Endothelial cell of umbilical vein (primary cell): Measurements from ENCODE around the gene USPL1. TPM values are rescaled to one million over a fixed set of nuclear protein-coding genes. Genes with fewer than 3 reads are reported as not detected.
A peak's percentile ranks its signal among the peaks of the same experiment; 100 is the strongest.

ENCODE experiments used
- BruUV-seq: library from RNA; stranded (reverse); fragments of 400-500 nt; replicated peaks from 2 replicates; lab custom pipeline; 2021; lab: Mats Ljungman, UMichigan
- CTCF ChIA-PET: fragments of 300-600, 350-600 bp; sonication (Branson Sonifier 250); formaldehyde crosslinking; loops from one replicate; lab custom pipeline; 2021; ENCODE audit warnings: antibody characterized with exemption, inconsistent platforms; lab: Charles Lee
- POLR2A ChIA-PET: fragments of 300-600, 350-600 bp; sonication (Branson Sonifier 250); formaldehyde crosslinking; loops from one replicate; lab custom pipeline; 2021; ENCODE audit warnings: antibody characterized with exemption, inconsistent platforms; lab: Charles Lee
- DNase-seq: peaks from one replicate; pipeline ENCODE4 v3.0.0-alpha.2; 2011; ENCODE audit warnings: low read depth, low spot score
- FAIRE-seq: peaks from 2 replicates; lab custom pipeline; 2011; peaks lifted over from hg19 to GRCh38; lab: Jason Lieb, UNC
- H2AFZ ChIP-seq: 2 replicates; pipeline ENCODE4 v1.6.0; 2012; ENCODE audit warnings: low read depth, low read length, control low read depth, inconsistent platforms
- H3K27ac ChIP-seq: 2 replicates; pipeline ENCODE4 v1.5.1; 2011; ENCODE audit warnings: low read depth, mild to moderate bottlenecking, control low read depth, low read length, moderate library complexity; ENCODE audit not compliant: insufficient read depth
- H3K27me3 ChIP-seq, 2 experiments: 2 replicates each; pipeline versions ENCODE4 v1.6.0 to v1.6.1; 2011; ENCODE audit warnings: low read length in 2 of 2, mixed read lengths in 1 of 2; ENCODE audit not compliant: control insufficient read depth in 2 of 2, insufficient read depth in 2 of 2
- H3K36me3 ChIP-seq, 2 experiments: 2 replicates in 1 of 2; 3 replicates in 1 of 2; pipeline ENCODE4 v1.5.1; 2011; ENCODE audit warnings: low read length in 2 of 2, mild to moderate bottlenecking in 1 of 2, moderate library complexity in 1 of 2; ENCODE audit not compliant: control insufficient read depth in 2 of 2, insufficient read depth in 2 of 2; ENCODE audit errors: extremely low read depth in 1 of 2
- H3K4me1 ChIP-seq: 3 replicates; pipeline ENCODE4 v1.5.1; 2011; ENCODE audit warnings: mild to moderate bottlenecking, low read length; ENCODE audit not compliant: control insufficient read depth, insufficient read depth; ENCODE audit errors: extremely low read depth
- H3K4me2 ChIP-seq: 2 replicates; pipeline ENCODE4 v1.6.1; 2011; ENCODE audit warnings: low read length, control low read depth, mixed read lengths; ENCODE audit not compliant: insufficient read depth
- H3K4me3 ChIP-seq, 3 experiments: fragments of 200-600 bp in 1 of 3; sonication (generic), shearing (Covaris generic) in 1 of 3; replicated peaks in 1 of 3; 2 replicates each; pipeline ENCODE4 v1.5.1; 2011 to 2016; ENCODE audit warnings: control low read depth in 3 of 3, low read length in 3 of 3, mild to moderate bottlenecking in 2 of 3, inconsistent platforms in 1 of 3, low read depth in 1 of 3, moderate library complexity in 1 of 3; ENCODE audit not compliant: insufficient read depth in 1 of 3
- H3K79me2 ChIP-seq: 2 replicates; pipeline ENCODE4 v1.6.0; 2012; ENCODE audit warnings: low read length, inconsistent platforms; ENCODE audit not compliant: control insufficient read depth, insufficient read depth
- H3K9ac ChIP-seq: replicated peaks from 2 replicates; pipeline ENCODE3; 2011; ENCODE audit warnings: low read length, control low read depth; ENCODE audit not compliant: insufficient read depth; ENCODE audit errors: extremely low read depth
- H3K9me1 ChIP-seq: replicated peaks from 3 replicates; pipeline ENCODE4 v1.6.0; 2011; ENCODE audit warnings: mild to moderate bottlenecking, low read length; ENCODE audit not compliant: control insufficient read depth, insufficient read depth; ENCODE audit errors: extremely low read depth
- H3K9me3 ChIP-seq: replicated peaks from 2 replicates; pipeline ENCODE4 v1.5.1; 2012; ENCODE audit warnings: low read length, inconsistent platforms; ENCODE audit not compliant: control insufficient read depth, insufficient read depth
- H4K20me1 ChIP-seq: replicated peaks from 2 replicates; pipeline ENCODE3; 2011; ENCODE audit warnings: mild to moderate bottlenecking, low read length; ENCODE audit not compliant: control insufficient read depth, insufficient read depth; ENCODE audit errors: extremely low read depth
- CTCF ChIP-seq, 2 donors: IDR thresholded peaks; 1 replicate in 1 of 2; 2 replicates in 1 of 2; pipeline ENCODE4 v1.5.1; 2011; ENCODE audit warnings: low read length in 2 of 2, mild to moderate bottlenecking in 2 of 2, moderate library complexity in 2 of 2, control low read depth in 1 of 2, inconsistent platforms in 1 of 2, low read depth in 1 of 2; ENCODE audit not compliant: insufficient read depth in 1 of 2; ENCODE audit errors: extremely low read depth in 1 of 2
- EZH2 ChIP-seq: IDR thresholded peaks from 2 replicates; pipeline ENCODE4 v1.6.1; 2012; ENCODE audit warnings: borderline replicate concordance, low read depth, mild to moderate bottlenecking, moderate library complexity, low read length, inconsistent platforms; ENCODE audit not compliant: severe bottlenecking
- FOS ChIP-seq: IDR thresholded peaks from 2 replicates; pipeline ENCODE4 v1.6.1; 2011; ENCODE audit warnings: mild to moderate bottlenecking, low read length, moderate library complexity, borderline replicate concordance; ENCODE audit not compliant: insufficient read depth
- GATA2 ChIP-seq: IDR thresholded peaks from 2 replicates; pipeline ENCODE4 v1.7.0; 2011; ENCODE audit warnings: low read depth, mild to moderate bottlenecking, moderate library complexity, mixed read lengths, low read length; ENCODE audit not compliant: insufficient read length, insufficient read depth
- JUN ChIP-seq: IDR thresholded peaks from 2 replicates; pipeline ENCODE4 v1.6.1; 2011; ENCODE audit warnings: borderline replicate concordance, low read depth; ENCODE audit not compliant: insufficient read length, insufficient read depth
- MAX ChIP-seq: IDR thresholded peaks from 2 replicates; pipeline ENCODE4 v1.6.1; 2011; ENCODE audit not compliant: insufficient read depth, insufficient read length
- MYC ChIP-seq: IDR thresholded peaks from one replicate; pipeline ENCODE4 v1.6.1; 2011; ENCODE audit warnings: mild to moderate bottlenecking, low read depth, low read length
- POLR2A ChIP-seq: IDR thresholded peaks from 2 replicates; pipeline ENCODE4 v1.6.1; 2012; ENCODE audit warnings: low read depth, mild to moderate bottlenecking, control low read depth, low read length
- POLR2AphosphoS5 ChIP-seq: IDR thresholded peaks from 2 replicates; pipeline ENCODE4 v1.6.1; 2012; ENCODE audit warnings: low read depth, mild to moderate bottlenecking, control low read depth, low read length, moderate library complexity; ENCODE audit not compliant: insufficient read depth
- dilution Hi-C: fragments of 300-500 bp; cut with MboI; formaldehyde crosslinking; loops from one replicate; pipeline ENCODE4 v1.15.0; 2019; ENCODE audit warnings: low sequenced_read_pairs; ENCODE audit not compliant: extremely low pct_ligation_motif_present
- intact Hi-C: fragments of 100-400 bp; cut with micrococcal nuclease; formaldehyde crosslinking; loops from one replicate; pipeline ENCODE4 v1.10.0; 2022
- polyA plus RNA-seq, 4 experiments: library from polyadenylated mRNA; depleted of rRNA in 3 of 4; stranded (reverse) in 3 of 4; unstranded in 1 of 4; fragments of >200 nt; gene quantifications; 2 replicates each; pipeline versions ENCODE4 v1.2.1 to v1.2.3, GENCODE V29; 2011 to 2012; ENCODE audit warnings: missing spikeins in 1 of 4
- total RNA-seq: library from RNA; stranded (reverse); gene quantifications from 2 replicates; pipeline ENCODE4 v1.2.3, GENCODE V29; 2021

Gene USPL1
- total and polyA plus RNA-seq, 2 donors (not counting 3 experiments of a cell fraction or from before 2014, with no cell fraction given): 14.6 to 21.0 TPM

- POLR2A ChIA-PET: no interaction called here
- intact Hi-C loops: loop anchor here (1.0 to 5.0 kb wide), 9 partner anchors 57 to 542 kb away; partner anchors contain the start of genes HMGB1 and USPL1
These were observed 56.2 kb downstream of the USPL1 start for GRCh38 chr13:30673669-30674521.

More at GRCh38 chr13:30673669-30674521, 56.2 kb downstream of the USPL1 start:
- H3K9me3 ChIP-seq: no peaks in the 10 kb centered on the region
- H3K27ac ChIP-seq: peak overlapping the region; percentile 66
- TF ChIP-seq CTCF (IDR thresholded peaks at IDR 0.05; ENCODE audit: extremely low read depth in 1 of 2, insufficient read depth in 1 of 2, low read depth in 1 of 2, low read length in 2 of 2) (peak; percentile 82 to 83), GATA2 (peak; percentile 25), MAX (peak; percentile 77), EZH2 (no peak), POLR2AphosphoS5 (peak; percentile 80), POLR2A (no peak), FOS (peak; percentile 18), MYC (no peak), JUN (no peak)
- peak overlapping the region; percentile 84 for H3K4me2 ChIP-seq
- H2AFZ ChIP-seq: peak overlapping the region; percentile 99
- H3K4me1 ChIP-seq: peaks cover 8% of the 10 kb centered on the region
- CTCF ChIA-PET: no interaction called here
- no peaks in the 10 kb centered on the region for H3K27me3 ChIP-seq
- FAIRE-seq (peak; percentile 68), DNase-seq (peak; percentile 88)
- peak overlapping the region; percentile 39 to 48 (median 43) for H3K4me3 ChIP-seq
- H4K20me1 ChIP-seq: no peaks in the 10 kb centered on the region
- TSS peak; percentile 100 for BruUV-seq
- no peaks in the 10 kb centered on the region for H3K36me3 ChIP-seq
- H3K9ac ChIP-seq: peak overlapping the region; percentile 82
- dilution Hi-C loops: no loop called here
- H3K9me1 ChIP-seq: no peaks in the 10 kb centered on the region
- H3K79me2 ChIP-seq: no peaks in the 10 kb centered on the region
